Hepatic stellate cell (primary cell): ENCODE data around the gene ATP10A.

Experiments
- DNase-seq: peaks from one replicate; pipeline ENCODE4 v3.0.0; 2011; ENCODE audit warnings: low spot score

Gene ATP10A

GRCh38 chr15:25719101-25719985, 143.8 kb downstream of the ATP10A start:
- no peak for DNase-seq

GRCh38 chr15:25718597-25718996, 144.5 kb downstream of the ATP10A start:
- DNase-seq: no peak

GRCh38 chr15:25718169-25718536, 145.0 kb downstream of the ATP10A start:
- no peak for DNase-seq

GRCh38 chr15:25717457-25718168, 145.5 kb downstream of the ATP10A start:
- DNase-seq: no peak

GRCh38 chr15:25717127-25717456, 146.0 kb downstream of the ATP10A start:
- DNase-seq: no peak

GRCh38 chr15:25716414-25717126, 146.6 kb downstream of the ATP10A start:
- DNase-seq: no peak

GRCh38 chr15:25715536-25716413, 147.4 kb downstream of the ATP10A start:
- DNase-seq: no peak

- no peak for DNase-seq
Measured at GRCh38 chr15:25714538-25714840, 148.6 kb downstream of the ATP10A start.

- DNase-seq: no peak
Measured at GRCh38 chr15:25713736-25714537, 149.2 kb downstream of the ATP10A start.

- no peak for DNase-seq
Measured at GRCh38 chr15:25712961-25713355, 150.2 kb downstream of the ATP10A start.

- no peak for DNase-seq
Measured at GRCh38 chr15:25712192-25712960, 150.8 kb downstream of the ATP10A start.

- DNase-seq: no peak
Measured at GRCh38 chr15:25711691-25712090, 151.4 kb downstream of the ATP10A start.

GRCh38 chr15:25711164-25711563, 152.0 kb downstream of the ATP10A start:
- no peak for DNase-seq

GRCh38 chr15:25710184-25710583, 152.9 kb downstream of the ATP10A start:
- DNase-seq: peak; percentile 50

- DNase-seq: no peak
Measured at GRCh38 chr15:25709437-25710159, 153.5 kb downstream of the ATP10A start.

- no peak for DNase-seq
Measured at GRCh38 chr15:25708391-25708790, 154.7 kb downstream of the ATP10A start.

GRCh38 chr15:25707656-25708365, 155.3 kb downstream of the ATP10A start:
- DNase-seq: no peak

- no peak for DNase-seq
Measured at GRCh38 chr15:25706176-25706955, 156.8 kb downstream of the ATP10A start.
